Fibroblast of lung (primary cell): ENCODE data around the gene NAB2. TPM values are rescaled to one million over a fixed set of nuclear protein-coding genes. Genes with fewer than 3 reads are reported as not detected.

Source experiments
- DNase-seq, 2 donors: peaks; one replicate each; pipeline versions ENCODE4 v3.0.0 to v3.0.0-alpha.2; 2010; ENCODE audit warnings: low read depth in 2 of 2
- H2AFZ ChIP-seq: 2 replicates; pipeline ENCODE4 v1.5.1; 2012; ENCODE audit warnings: low read length, control low read depth, inconsistent platforms
- H3K27ac ChIP-seq: 2 replicates; pipeline ENCODE4 v1.5.1; 2011; ENCODE audit warnings: low read length, control low read depth; ENCODE audit not compliant: insufficient read depth
- H3K27me3 ChIP-seq: 2 replicates; pipeline ENCODE4 v1.5.1; 2011; ENCODE audit warnings: mild to moderate bottlenecking, low read length; ENCODE audit not compliant: control insufficient read depth, insufficient read depth
- H3K36me3 ChIP-seq: 2 replicates; pipeline ENCODE4 v1.5.1; 2011; ENCODE audit warnings: low read length; ENCODE audit not compliant: control insufficient read depth, insufficient read depth
- H3K4me1 ChIP-seq: 2 replicates; pipeline ENCODE4 v1.5.1; 2011; ENCODE audit warnings: low read length; ENCODE audit not compliant: control insufficient read depth, insufficient read depth; ENCODE audit errors: extremely low read depth
- H3K4me2 ChIP-seq: 2 replicates; pipeline ENCODE4 v1.5.1; 2011; ENCODE audit warnings: low read length, control low read depth; ENCODE audit not compliant: insufficient read depth; ENCODE audit errors: extremely low read depth
- H3K4me3 ChIP-seq, 4 experiments: fragments of 200-600 bp in 1 of 4; sonication (generic) in 1 of 4; replicated peaks in 1 of 4; 2 replicates each; pipeline ENCODE4 v1.5.1; 2011 to 2016; ENCODE audit warnings: low read length in 4 of 4, low read depth in 3 of 4, mild to moderate bottlenecking in 3 of 4, control low read depth in 2 of 4, inconsistent platforms in 1 of 4, mixed read lengths in 1 of 4; ENCODE audit not compliant: insufficient read depth in 1 of 4; ENCODE audit errors: control extremely low read depth in 1 of 4
- H3K79me2 ChIP-seq: 2 replicates; pipeline ENCODE4 v1.5.1; 2012; ENCODE audit warnings: mild to moderate bottlenecking, low read length, inconsistent platforms; ENCODE audit not compliant: control insufficient read depth, insufficient read depth
- H3K9ac ChIP-seq: 2 replicates; pipeline ENCODE4 v1.5.1; 2011; ENCODE audit warnings: mild to moderate bottlenecking, low read length, control low read depth; ENCODE audit not compliant: insufficient read depth
- H3K9me3 ChIP-seq: 2 replicates; pipeline ENCODE4 v1.5.1; 2012; ENCODE audit warnings: low read depth, low read length; ENCODE audit not compliant: control insufficient read depth, insufficient read depth
- H4K20me1 ChIP-seq: 2 replicates; pipeline ENCODE4 v1.5.1; 2011; ENCODE audit warnings: low read length; ENCODE audit not compliant: control insufficient read depth, insufficient read depth; ENCODE audit errors: extremely low read depth
- CTCF ChIP-seq, 2 donors: IDR thresholded peaks in 1 of 2; conservative IDR thresholded peaks in 1 of 2; 1 replicate in 1 of 2; 2 replicates in 1 of 2; pipeline ENCODE4 v1.5.1; 2011 to 2012; ENCODE audit warnings: low read length in 2 of 2, control low read depth in 1 of 2, inconsistent platforms in 1 of 2, low read depth in 1 of 2, mild to moderate bottlenecking in 1 of 2
- EZH2 ChIP-seq: IDR thresholded peaks from 2 replicates; pipeline ENCODE4 v1.5.1; 2012; ENCODE audit warnings: low read length, control low read depth, mild to moderate bottlenecking; ENCODE audit errors: missing control alignments
- polyA plus RNA-seq, 2 donors: library from polyadenylated mRNA; depleted of rRNA in 1 of 2; stranded (reverse) in 1 of 2; unstranded in 1 of 2; fragments of >200 nt; gene quantifications; 2 replicates each; pipeline ENCODE4 v1.2.1, GENCODE V29; 2011 to 2012; ENCODE audit warnings: missing spikeins in 1 of 2
- total RNA-seq: library from RNA; depleted of rRNA; stranded (reverse); fragments of >200 nt; gene quantifications from 2 replicates; pipeline ENCODE4 v1.2.1, GENCODE V29; 2014

The NAB2 gene
- total and polyA plus RNA-seq, 2 donors (not counting 1 experiment from before 2014, with no cell fraction given) = 31.3 to 39.6 TPM

GRCh38 chr12:57133916-57134315 is 45.0 kb downstream of the NAB2 start:
- H3K4me3 ChIP-seq = peak overlapping the region in 2 of 4 experiments; percentile 29 to 46
- peaks cover 8% of the 10 kb centered on the region for H3K36me3 ChIP-seq
- H3K9ac ChIP-seq = peak overlapping the region; percentile 7
- no peak overlapping the region for H2AFZ ChIP-seq
- no peaks in the 10 kb centered on the region for H3K27me3 ChIP-seq
- no peak for DNase-seq
- H3K9me3 ChIP-seq = no peaks in the 10 kb centered on the region
- no peaks in the 10 kb centered on the region for H4K20me1 ChIP-seq
- H3K27ac ChIP-seq = peak overlapping the region; percentile 85
- peaks cover 91% of the 10 kb centered on the region for H3K79me2 ChIP-seq
- H3K4me2 ChIP-seq = peak overlapping the region; percentile 69
- peaks cover 65% of the 10 kb centered on the region for H3K4me1 ChIP-seq
- no peak for TF ChIP-seq EZH2
- no peak for TF ChIP-seq CTCF (conservative IDR thresholded peaks at IDR 0.05 in 1 of 2, IDR thresholded peaks at IDR 0.05 in 1 of 2; ENCODE audit: low read depth in 1 of 2, low read length in 2 of 2)

GRCh38 chr12:57134949-57135348 is 46.0 kb downstream of the NAB2 start:
- Histone ChIP-seq H3K4me1 (peaks cover 75% of the 10 kb centered on the region), H3K9me3 (no peaks in the 10 kb centered on the region), H3K79me2 (peaks cover 89% of the 10 kb centered on the region), H3K27ac (peak overlapping the region; percentile 85), H3K9ac (peak overlapping the region; percentile 55), H3K4me2 (peak overlapping the region; percentile 66), H3K27me3 (no peaks in the 10 kb centered on the region), H2AFZ (no peak overlapping the region), H4K20me1 (no peaks in the 10 kb centered on the region), H3K4me3 (peak overlapping the region in 1 of 4 experiments; percentile 51), H3K36me3 (peaks cover 16% of the 10 kb centered on the region)
- DNase-seq = no peak
- TF ChIP-seq EZH2 = no peak
- no peak for TF ChIP-seq CTCF (conservative IDR thresholded peaks at IDR 0.05 in 1 of 2, IDR thresholded peaks at IDR 0.05 in 1 of 2; ENCODE audit: low read depth in 1 of 2, low read length in 2 of 2)

GRCh38 chr12:57135527-57136326 is 46.8 kb downstream of the NAB2 start:
- no peaks in the 10 kb centered on the region for H3K27me3 ChIP-seq
- no peaks in the 10 kb centered on the region for H4K20me1 ChIP-seq
- peak overlapping the region; percentile 81 for H3K4me2 ChIP-seq
- H3K4me1 ChIP-seq = peaks cover 74% of the 10 kb centered on the region
- no peaks in the 10 kb centered on the region for H3K9me3 ChIP-seq
- peak overlapping the region; percentile 85 for H3K27ac ChIP-seq
- H3K4me3 ChIP-seq = peak overlapping the region; percentile 9 to 51 (median 27)
- peak overlapping the region; percentile 55 for H3K9ac ChIP-seq
- H3K36me3 ChIP-seq = peaks cover 16% of the 10 kb centered on the region
- peaks cover 81% of the 10 kb centered on the region for H3K79me2 ChIP-seq
- no peak for TF ChIP-seq CTCF (conservative IDR thresholded peaks at IDR 0.05 in 1 of 2, IDR thresholded peaks at IDR 0.05 in 1 of 2; ENCODE audit: low read depth in 1 of 2, low read length in 2 of 2)
- no peak for TF ChIP-seq EZH2
- no peak overlapping the region for H2AFZ ChIP-seq
- DNase-seq = peak; percentile 45 to 74
